ENCODE results near the gene DLG2.

GRCh38 chr11:84407091-84407490 is 1220.1 kb downstream of the DLG2 start:
- TF ChIP-seq FOXP1 (CRISPR knock-in tag; IDR thresholded peaks at IDR 0.05; ENCODE audit: borderline replicate concordance) = no peak
- no peak for TF ChIP-seq ZBTB21 (CRISPR knock-in tag; IDR thresholded peaks at IDR 0.05; ENCODE audit: borderline replicate concordance)
- TF ChIP-seq NFYB (CRISPR knock-in tag; conservative IDR thresholded peaks at IDR 0.05; ENCODE audit: low read depth) = no peak
- TF ChIP-seq CTCF (IDR thresholded peaks at IDR 0.05) = no peak
- TF ChIP-seq ZNF671 (CRISPR knock-in tag; IDR thresholded peaks at IDR 0.05) = no peak
- no peak for TF ChIP-seq FOXK1 (CRISPR knock-in tag; IDR thresholded peaks at IDR 0.05)

Data from WTC11 (cell line).